Measurements from ENCODE around the gene ZNF367.

GRCh38 chr9:96412174-96412913 lies 5.8 kb downstream of the ZNF367 start:
- TF ChIP-seq CTCF (IDR thresholded peaks at IDR 0.05; ENCODE audit: low read depth, low read length) (no peak), EZH2phosphoT487 (IDR thresholded peaks at IDR 0.05; ENCODE audit: low read depth) (no peak)
